ENCODE measurements around the gene ECT2.
"Not testable (repeated sequence)": the region's sequence is repeated elsewhere in the genome, so short reads cannot be mapped to it uniquely, and the experiment has no call there.

The ECT2 gene, protein sequence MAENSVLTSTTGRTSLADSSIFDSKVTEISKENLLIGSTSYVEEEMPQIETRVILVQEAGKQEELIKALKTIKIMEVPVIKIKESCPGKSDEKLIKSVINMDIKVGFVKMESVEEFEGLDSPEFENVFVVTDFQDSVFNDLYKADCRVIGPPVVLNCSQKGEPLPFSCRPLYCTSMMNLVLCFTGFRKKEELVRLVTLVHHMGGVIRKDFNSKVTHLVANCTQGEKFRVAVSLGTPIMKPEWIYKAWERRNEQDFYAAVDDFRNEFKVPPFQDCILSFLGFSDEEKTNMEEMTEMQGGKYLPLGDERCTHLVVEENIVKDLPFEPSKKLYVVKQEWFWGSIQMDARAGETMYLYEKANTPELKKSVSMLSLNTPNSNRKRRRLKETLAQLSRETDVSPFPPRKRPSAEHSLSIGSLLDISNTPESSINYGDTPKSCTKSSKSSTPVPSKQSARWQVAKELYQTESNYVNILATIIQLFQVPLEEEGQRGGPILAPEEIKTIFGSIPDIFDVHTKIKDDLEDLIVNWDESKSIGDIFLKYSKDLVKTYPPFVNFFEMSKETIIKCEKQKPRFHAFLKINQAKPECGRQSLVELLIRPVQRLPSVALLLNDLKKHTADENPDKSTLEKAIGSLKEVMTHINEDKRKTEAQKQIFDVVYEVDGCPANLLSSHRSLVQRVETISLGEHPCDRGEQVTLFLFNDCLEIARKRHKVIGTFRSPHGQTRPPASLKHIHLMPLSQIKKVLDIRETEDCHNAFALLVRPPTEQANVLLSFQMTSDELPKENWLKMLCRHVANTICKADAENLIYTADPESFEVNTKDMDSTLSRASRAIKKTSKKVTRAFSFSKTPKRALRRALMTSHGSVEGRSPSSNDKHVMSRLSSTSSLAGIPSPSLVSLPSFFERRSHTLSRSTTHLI

DNA sequence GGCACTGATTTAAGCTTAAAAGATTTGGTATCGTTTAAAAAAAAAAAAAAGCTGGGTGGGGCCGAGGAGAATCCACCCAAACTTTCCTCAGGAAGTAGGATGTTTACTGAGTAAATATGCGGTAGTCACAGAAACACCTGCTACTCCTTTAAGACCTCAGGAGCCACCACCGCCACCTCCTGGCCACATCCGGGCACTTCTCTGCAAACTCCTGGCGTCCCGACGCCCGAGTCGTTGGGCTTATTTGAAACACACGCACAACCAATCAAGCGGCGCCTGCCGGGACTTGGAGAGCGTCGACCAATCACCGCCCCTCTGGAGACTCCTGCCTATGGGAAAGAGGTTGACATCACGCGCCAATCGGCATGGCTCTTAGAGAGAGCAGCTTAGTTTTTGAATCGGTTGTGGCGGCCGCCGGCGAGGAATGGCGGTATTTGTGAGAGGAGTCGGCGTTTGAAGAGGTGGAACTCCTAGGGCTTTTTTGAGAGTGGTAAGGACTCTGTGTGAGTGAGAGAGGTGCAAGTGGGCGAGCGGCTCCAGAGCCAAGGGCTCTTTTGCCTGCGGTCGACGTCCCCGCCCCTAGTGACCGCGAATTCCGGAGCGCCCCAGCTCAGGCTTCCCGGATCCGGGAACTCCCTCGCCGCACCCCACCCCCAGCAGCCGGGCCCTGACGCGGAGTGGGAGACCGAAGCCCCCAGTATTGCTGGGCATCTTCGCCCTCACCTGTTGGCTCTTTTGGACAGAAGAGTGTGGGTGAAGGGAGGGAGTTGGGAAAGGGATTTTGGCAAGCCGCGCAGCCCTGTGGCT is at the start of gene ECT2:
ECT2 (plus strand) TSS at position 359 of the 807 bp plus-strand sequence. CDS start 3,805 bp downstream, outside the sequence.
- DNase-seq (ENCODE audit: low read depth, low spot score) = peak; percentile 97
- ChIA-PET CTCF (interaction anchor here (0.7 to 4.1 kb wide), 12 partner anchors 10 to 138 kb away, joined by 3 to 25 read pairs (median 5); partner anchors contain the start of gene NCEH1), POLR2A (interaction anchor here (1.3 to 2.5 kb wide), 2 partner anchors 40 to 77 kb away, joined by 3 to 14 read pairs; partner anchors contain the start of gene NCEH1)
- peak within 1 kb of the TSS; percentile 90 for H3K4me3 ChIP-seq (ENCODE audit: low read depth, low read length)
- peak; percentile 82 for TF ChIP-seq CTCF (IDR thresholded peaks at IDR 0.05; ENCODE audit: insufficient read depth, low read length, missing control alignments)

- CTCF ChIA-PET = interaction anchor here (1.2 to 1.7 kb wide), 3 partner anchors 14 to 24 kb away, joined by 3 to 7 read pairs (median 4); no protein-coding TSS in a partner anchor
- POLR2A ChIA-PET = no interaction called here
- TF ChIP-seq CTCF (IDR thresholded peaks at IDR 0.05; ENCODE audit: insufficient read depth, low read length, missing control alignments) = no peak
- no peak for DNase-seq (ENCODE audit: low read depth, low spot score)
- H3K4me3 ChIP-seq (ENCODE audit: low read depth, low read length) = no peak overlapping the region
These were observed 49.5 kb upstream of the ECT2 start for GRCh38 chr3:172700936-172701455.

- ChIA-PET POLR2A (no interaction called here), CTCF (interaction anchor here (0.8 to 1.5 kb wide), 4 partner anchors 8 to 29 kb away, joined by 3 to 4 read pairs (median 3); no protein-coding TSS in a partner anchor)
- TF ChIP-seq CTCF (IDR thresholded peaks at IDR 0.05; ENCODE audit: insufficient read depth, low read length, missing control alignments) = no peak
- H3K4me3 ChIP-seq (ENCODE audit: low read depth, low read length) = no peak overlapping the region
- no peak for DNase-seq (ENCODE audit: low read depth, low spot score)
These were observed 48.8 kb upstream of the ECT2 start for GRCh38 chr3:172701751-172702150.

- TF ChIP-seq CTCF (IDR thresholded peaks at IDR 0.05; ENCODE audit: insufficient read depth, low read length, missing control alignments) = no peak
- no peak overlapping the region for H3K4me3 ChIP-seq (ENCODE audit: low read depth, low read length)
- CTCF ChIA-PET = interaction anchor here (0.8 to 1.5 kb wide), 4 partner anchors 9 to 30 kb away, joined by 3 to 4 read pairs (median 3); no protein-coding TSS in a partner anchor
- no peak for DNase-seq (ENCODE audit: low read depth, low spot score)
- POLR2A ChIA-PET = no interaction called here
These were observed 48.3 kb upstream of the ECT2 start for GRCh38 chr3:172702256-172702655.

GRCh38 chr3:172702731-172703130 is 47.8 kb upstream of the ECT2 start:
- POLR2A ChIA-PET; DNase-seq (ENCODE audit: low read depth, low spot score); H3K4me3 ChIP-seq (ENCODE audit: low read depth, low read length): not testable (repeated sequence)
- CTCF ChIA-PET = interaction anchor here (0.8 to 1.5 kb wide), 2 partner anchors 9 to 30 kb away, joined by 3 read pairs; no protein-coding TSS in a partner anchor

- H3K4me3 ChIP-seq (ENCODE audit: low read depth, low read length) = no peak overlapping the region
- DNase-seq (ENCODE audit: low read depth, low spot score) = no peak
- POLR2A ChIA-PET = no interaction called here
- no peak for TF ChIP-seq CTCF (IDR thresholded peaks at IDR 0.05; ENCODE audit: insufficient read depth, low read length, missing control alignments)
- CTCF ChIA-PET = interaction anchor here (0.9 to 1.2 kb wide), 3 partner anchors 11 to 30 kb away, joined by 4 to 5 read pairs (median 5); no protein-coding TSS in a partner anchor
These were observed 46.5 kb upstream of the ECT2 start for GRCh38 chr3:172704001-172704400.
